Erythroblast (primary cell): ENCODE measurements around the gene KCNH2.

ENCODE experiments used
- DNase-seq, 2 experiments: peaks; one replicate each; lab custom pipeline; 2025; lab: John Stamatoyannopoulos, UW
- GATA1 ChIP-seq: IDR thresholded peaks from 2 replicates; pipeline ENCODE4 v1.6.1; 2011; ENCODE audit warnings: low read depth, mild to moderate bottlenecking, control low read depth, low read length, moderate library complexity
- POLR2A ChIP-seq: IDR thresholded peaks from 2 replicates; pipeline ENCODE4 v1.6.1; 2011; ENCODE audit warnings: mild to moderate bottlenecking, low read length

KCNH2 gene

GRCh38 chr7:150942001-150942590 lies 36.0 kb downstream of the KCNH2 start:
- TF ChIP-seq GATA1, result no peak
- no peak for TF ChIP-seq POLR2A
- DNase-seq, result peak in 1 of 2 experiments; percentile 47

GRCh38 chr7:150941351-150942000 lies 36.6 kb downstream of the KCNH2 start:
- DNase-seq, result no peak
- no peak for TF ChIP-seq POLR2A
- TF ChIP-seq GATA1, result no peak

- no peak for DNase-seq
- TF ChIP-seq POLR2A (no peak), GATA1 (no peak)
Measured at GRCh38 chr7:150940431-150941102, 37.6 kb downstream of the KCNH2 start.

DNA sequence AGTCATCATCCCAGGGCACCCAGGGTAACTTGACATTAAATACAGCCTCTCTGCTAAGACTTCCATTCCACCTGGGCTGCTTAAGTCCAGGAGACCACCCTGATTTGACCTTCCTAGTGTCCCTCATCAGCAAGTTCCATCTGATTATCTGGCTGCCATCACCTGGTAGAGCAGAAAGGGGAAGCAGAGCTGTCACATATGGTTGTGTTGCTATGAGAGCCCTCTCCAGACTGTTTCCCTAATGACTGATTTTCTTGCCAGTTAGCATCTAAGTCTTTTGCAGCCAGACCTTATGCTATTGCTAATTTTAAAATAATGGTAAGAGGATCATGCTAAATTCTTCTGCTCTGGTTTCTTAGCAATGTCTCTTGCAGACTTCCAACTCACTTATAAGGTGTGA lies 38.7 kb downstream of the KCNH2 start:
- TF ChIP-seq GATA1 (no peak), POLR2A (no peak)
- no peak for DNase-seq

- TF ChIP-seq POLR2A (no peak), GATA1 (no peak)
- no peak for DNase-seq
Measured at GRCh38 chr7:150939052-150939451, 39.1 kb downstream of the KCNH2 start.

DNA sequence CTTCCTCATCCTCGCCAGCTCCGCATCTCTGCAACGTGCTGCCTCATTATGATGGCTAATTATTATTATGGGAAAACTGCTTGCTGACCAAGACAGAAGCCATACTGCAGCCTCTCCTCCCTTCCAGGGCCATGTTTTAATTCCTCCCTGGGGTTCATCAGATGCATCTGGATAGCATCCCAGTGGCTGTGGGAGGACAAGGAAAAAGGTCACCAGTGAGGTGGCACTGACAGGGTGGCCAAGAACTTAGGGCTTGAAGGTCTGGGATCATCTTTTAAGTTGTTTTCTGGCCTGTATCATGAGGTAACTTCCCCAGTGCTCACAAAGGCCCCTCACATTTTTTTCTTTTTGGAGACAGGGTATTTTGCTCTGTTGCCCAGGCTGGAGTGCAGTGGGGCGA lies 39.6 kb downstream of the KCNH2 start:
- TF ChIP-seq GATA1 (no peak), POLR2A (no peak)
- no peak for DNase-seq

- TF ChIP-seq POLR2A (no peak), GATA1 (no peak)
- DNase-seq, result no peak
Measured at GRCh38 chr7:150937848-150938561, 40.1 kb downstream of the KCNH2 start.

GRCh38 chr7:150936018-150936417 lies 42.1 kb downstream of the KCNH2 start:
- TF ChIP-seq POLR2A, result no peak
- no peak for TF ChIP-seq GATA1
- DNase-seq, result no peak

GRCh38 chr7:150935149-150935548 lies 43.0 kb downstream of the KCNH2 start:
- TF ChIP-seq GATA1 (no peak), POLR2A (no peak)
- DNase-seq, result no peak

- no peak for DNase-seq
- TF ChIP-seq POLR2A (no peak), GATA1 (no peak)
Measured at GRCh38 chr7:150934045-150934766, 43.9 kb downstream of the KCNH2 start.

GRCh38 chr7:150931199-150931869 lies 46.8 kb downstream of the KCNH2 start:
- no peak for TF ChIP-seq POLR2A
- TF ChIP-seq GATA1, result no peak
- peak; percentile 53 to 57 for DNase-seq

DNA sequence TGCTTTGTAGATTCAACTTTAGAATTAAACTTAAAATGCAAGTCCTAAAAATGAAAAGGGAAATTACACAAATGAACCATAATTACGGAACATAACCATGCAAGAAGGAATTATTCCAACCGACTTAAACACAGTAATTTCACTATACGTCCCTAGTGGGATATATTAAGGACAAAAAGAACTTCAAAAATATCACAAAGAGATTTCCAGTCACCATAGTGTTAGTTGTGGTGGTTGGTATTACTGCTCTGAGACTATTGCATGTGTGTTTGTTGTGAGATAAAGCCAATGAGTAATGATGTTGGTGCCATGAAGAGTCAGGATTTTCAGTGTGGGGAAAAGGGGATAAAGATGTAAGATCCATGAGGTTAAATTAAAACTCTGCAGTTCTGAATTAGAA lies 49.6 kb downstream of the KCNH2 start:
- no peak for DNase-seq
- TF ChIP-seq POLR2A, result no peak
- TF ChIP-seq GATA1, result no peak

- TF ChIP-seq GATA1 (no peak), POLR2A (no peak)
- peak; percentile 52 to 64 for DNase-seq
Measured at GRCh38 chr7:150927956-150928344, 50.2 kb downstream of the KCNH2 start.
